K562 (cell line): Measurements from ENCODE around the gene NPC1. TPM values are rescaled to one million over a fixed set of nuclear protein-coding genes. Genes with fewer than 3 reads are reported as not detected.
A peak's percentile ranks its signal among the peaks of the same experiment; 100 is the strongest.

Experiments used
- ATAC-seq: fragments of 200-7000 bp; cut with Tn5 transposase; 3 replicates; pipeline ENCODE4 v1.9.1; 2020; ENCODE audit warnings: moderate library complexity
- BruUV-seq: library from RNA; stranded (reverse); fragments of 400-500 nt; replicated peaks from 2 replicates; lab custom pipeline; 2021; lab: Mats Ljungman, UMichigan
- CTCF ChIA-PET: fragments of 300-600 bp; formaldehyde crosslinking; extraction: SDS; loops from one replicate; lab custom pipeline; 2021; ENCODE audit warnings: low intra/inter-chr PET ratio; lab: Yijun Ruan, JAX
- POLR2A ChIA-PET: fragments of 300-600, 350-650 bp; sonication (Branson Sonifier 250); formaldehyde crosslinking; extraction: SDS; loops from one replicate; lab custom pipeline; 2021; ENCODE audit warnings: antibody characterized with exemption, inconsistent platforms; lab: Yijun Ruan, JAX
- DNase-seq, 4 experiments: peaks; one replicate each; pipeline versions ENCODE4 v3.0.0 to v3.0.0-alpha.2; 2011 to 2018; ENCODE audit warnings: low spot score in 3 of 4, mixed read lengths in 3 of 4; ENCODE audit errors: extremely low read depth in 1 of 4
- FAIRE-seq: peaks from 2 replicates; lab custom pipeline; 2011; peaks lifted over from hg19 to GRCh38; lab: Jason Lieb, UNC
- H2AFZ ChIP-seq: 2 replicates; pipeline ENCODE4 v1.6.0; 2011; ENCODE audit warnings: low read depth, low read length, control low read depth, inconsistent platforms
- H3K27ac ChIP-seq: fragments of 200-600 bp; 3 replicates; pipeline ENCODE4 v1.8.0; 2011; ENCODE audit warnings: low read depth, mild to moderate bottlenecking, control low read depth, inconsistent platforms, low read length, moderate library complexity, mixed read lengths; ENCODE audit errors: extremely low read depth
- H3K27me3 ChIP-seq, 2 experiments: fragments of 300-600 bp in 1 of 2; 2 replicates in 1 of 2; 3 replicates in 1 of 2; pipeline versions ENCODE4 v1.6.0 to v1.8.0; 2011; ENCODE audit warnings: inconsistent platforms in 2 of 2, low read length in 2 of 2, mild to moderate bottlenecking in 1 of 2, mixed read lengths in 1 of 2, moderate library complexity in 1 of 2; ENCODE audit not compliant: control insufficient read depth in 2 of 2, insufficient read depth in 2 of 2
- H3K36me3 ChIP-seq: fragments of 300-600 bp; 3 replicates; pipeline ENCODE4 v1.8.0; 2011; ENCODE audit warnings: mild to moderate bottlenecking, low read length, inconsistent platforms; ENCODE audit not compliant: control insufficient read depth, insufficient read depth
- H3K4me1 ChIP-seq, 2 experiments: fragments of 200-600 bp in 1 of 2; replicated peaks in 1 of 2; 2 replicates in 1 of 2; 3 replicates in 1 of 2; pipeline versions ENCODE4 v1.5.1 to v1.8.0; 2011; ENCODE audit warnings: inconsistent platforms in 2 of 2, low read length in 2 of 2, mild to moderate bottlenecking in 1 of 2, mixed read lengths in 1 of 2, moderate library complexity in 1 of 2; ENCODE audit not compliant: control insufficient read depth in 2 of 2, insufficient read depth in 2 of 2
- H3K4me2 ChIP-seq: 2 replicates; pipeline ENCODE4 v1.6.1; 2011; ENCODE audit warnings: low read length, control low read depth, inconsistent platforms, mixed read lengths; ENCODE audit not compliant: insufficient read depth
- H3K4me3 ChIP-seq: fragments of 200-600 bp; sonication (generic), shearing (Covaris generic); 2 replicates; pipeline ENCODE4 v1.5.1; 2016; ENCODE audit warnings: control low read depth, inconsistent platforms
- H3K79me2 ChIP-seq: fragments of 200-600 bp; 3 replicates; pipeline ENCODE4 v1.8.0; 2011; ENCODE audit warnings: low read length, inconsistent platforms; ENCODE audit not compliant: control insufficient read depth, insufficient read depth
- H3K9ac ChIP-seq, 2 experiments: 2 replicates each; pipeline versions ENCODE4 v1.6.0 to v1.6.1; 2011; ENCODE audit warnings: low read depth in 2 of 2, low read length in 2 of 2, control low read depth in 1 of 2, inconsistent platforms in 1 of 2, mild to moderate bottlenecking in 1 of 2, mixed read lengths in 1 of 2; ENCODE audit not compliant: insufficient read depth in 1 of 2
- H3K9me1 ChIP-seq: one replicate; pipeline ENCODE4 v1.6.0; 2011; ENCODE audit warnings: inconsistent platforms, mild to moderate bottlenecking, low read length, moderate library complexity; ENCODE audit not compliant: control insufficient read depth, insufficient read depth
- H3K9me3 ChIP-seq: replicated peaks from 2 replicates; pipeline ENCODE4 v1.5.1; 2011; ENCODE audit warnings: low read depth, low read length, inconsistent platforms; ENCODE audit not compliant: control insufficient read depth, insufficient read depth
- H4K20me1 ChIP-seq: replicated peaks from 2 replicates; pipeline ENCODE4 v1.6.1; 2011; ENCODE audit warnings: low read length, inconsistent platforms, mixed read lengths; ENCODE audit not compliant: control insufficient read depth, insufficient read depth
- E2F4 ChIP-seq: sonication (generic); formaldehyde crosslinking; IDR thresholded peaks from 2 replicates; pipeline ENCODE4 v1.8.0; 2022; ENCODE audit warnings: mild to moderate bottlenecking, low read depth, missing genetic modification reagents
- FOSL1 ChIP-seq: fragments of 200-800 bp; sonication (Bioruptor generic); conservative IDR thresholded peaks from 2 replicates; pipeline ENCODE4 v1.6.1; 2016; ENCODE audit warnings: missing genetic modification characterization, missing compliant biosample characterization
- FOXP1 ChIP-seq: sonication (generic); formaldehyde crosslinking; IDR thresholded peaks from 2 replicates; pipeline ENCODE4 v1.8.0; 2022; ENCODE audit warnings: mild to moderate bottlenecking, missing genetic modification reagents
- JUNB ChIP-seq: fragments of 450-650 bp; formaldehyde crosslinking; conservative IDR thresholded peaks from 2 replicates; pipeline ENCODE4 v1.4.0; 2020; ENCODE audit warnings: mild to moderate bottlenecking
- MAFF ChIP-seq: IDR thresholded peaks from 2 replicates; pipeline ENCODE4 v1.6.1; 2012; ENCODE audit warnings: low read length, improper control_type of control experiment
- MCM3 ChIP-seq: fragments of 450-650 bp; IDR thresholded peaks from 2 replicates; pipeline ENCODE4 v1.6.1; 2016
- NCOA2 ChIP-seq, 2 experiments: fragments of 450-650 bp; IDR thresholded peaks; 2 replicates each; pipeline ENCODE4 v1.6.1; 2018; ENCODE audit warnings: mild to moderate bottlenecking in 2 of 2, moderate library complexity in 1 of 2; ENCODE audit not compliant: partially characterized antibody in 2 of 2
- STAT5A ChIP-seq: IDR thresholded peaks from 2 replicates; pipeline ENCODE4 v1.6.1; 2012; ENCODE audit warnings: low read length, inconsistent platforms, borderline replicate concordance
- TCF7 ChIP-seq: sonication (generic); IDR thresholded peaks from 2 replicates; pipeline ENCODE4 v1.6.1; 2016; ENCODE audit warnings: antibody characterized with exemption, borderline replicate concordance
- ZNF583 ChIP-seq: fragments of 250-450 bp; sonication (Bioruptor Pico); IDR thresholded peaks from 2 replicates; pipeline ENCODE4 v1.4.0; 2020
- WGBS: fragments of 100-300 bp; shearing (Covaris generic); methylation state at CpG from one replicate; pipeline ENCODE4 v1.1.6; 2016; ENCODE audit warnings: low coverage, mixed read lengths; ENCODE audit not compliant: insufficient coverage; ENCODE audit errors: missing lambda C conversion rate; 5-methylcytosine and 5-hydroxymethylcytosine counted together
- in situ Hi-C: fragments of 300-500 bp; cut with MboI; formaldehyde crosslinking; loops from 4 replicates; pipeline ENCODE4 v1.15.0; 2018; ENCODE audit warnings: inconsistent platforms, mixed read lengths
- intact Hi-C: fragments of 100-400 bp; cut with micrococcal nuclease; formaldehyde crosslinking; loops from 2 replicates; pipeline ENCODE4 v1.14.2; 2022
- polyA plus RNA-seq, 8 experiments: library from polyadenylated mRNA; depleted of rRNA in 4 of 8; stranded (reverse) in 5 of 8; unstranded in 3 of 8; fragments of >200 nt; fragmentation: Nextera tagmentation in 2 of 8; fragmentation: Illumina TruSeq in 1 of 8; extraction: Ambion mirVana in 2 of 8; extraction: Trizol in 1 of 8; gene quantifications; 2 replicates each; pipeline versions ENCODE4 v1.2.1 to v1.2.3, GENCODE V29; 2011 to 2014; ENCODE audit warnings: inconsistent platforms in 1 of 8, missing spikeins in 1 of 8
- total RNA-seq, 7 experiments: library from RNA; depleted of rRNA in 6 of 7; stranded (reverse); fragments of >200 nt in 6 of 7; fragmentation: Illumina TruSeq in 2 of 7; extraction: Trizol in 2 of 7; gene quantifications; 2 replicates each; pipeline versions ENCODE4 v1.2.1 to v1.2.3, GENCODE V29; 2011 to 2021; ENCODE audit warnings: low replicate concordance in 1 of 7
- TF ChIP-seq, protein P1 (sequence below): fragments of 450-650 bp; IDR thresholded peaks from 2 replicates; pipeline ENCODE4 v1.6.1; 2018; ENCODE audit warnings: mild to moderate bottlenecking, low read depth; ENCODE audit not compliant: partially characterized antibody
- TF ChIP-seq, protein P2 (sequence below): sonication (generic); IDR thresholded peaks from 2 replicates; pipeline ENCODE4 v1.6.1; 2016

NPC1 gene
- total and polyA plus RNA-seq, 9 of the 15 experiments (the other 6 are each of a cell fraction or from before 2014, with no cell fraction given) = 17.1 to 45.9 (median 27.6) TPM

- no peak for FAIRE-seq
- no peaks in the 10 kb centered on the region; the same call in 1 of the 2 replicates for H4K20me1 ChIP-seq
- no peak overlapping the region for H3K4me3 ChIP-seq
- H3K79me2 ChIP-seq = peaks cover 44% of the 10 kb centered on the region
- H2AFZ ChIP-seq = no peak overlapping the region
- no peak for DNase-seq
- in situ Hi-C loops = no loop called here
- no peak for ATAC-seq
- ChIA-PET POLR2A (interaction anchor here (0.6 to 1.1 kb wide), 3 partner anchors 11 to 78 kb away, joined by 3 read pairs; no protein-coding TSS in a partner anchor), CTCF (interaction anchor here (0.5 kb wide), 1 partner anchor 81 kb away, joined by 3 read pairs; no protein-coding TSS in a partner anchor)
- no peak overlapping the region for H3K27ac ChIP-seq
- peaks cover 23% of the 10 kb centered on the region; the same call in 2 of the 3 replicates for H3K36me3 ChIP-seq
- no peaks in the 10 kb centered on the region for H3K27me3 ChIP-seq
- no peak overlapping the region for H3K4me2 ChIP-seq
- no peak overlapping the region for H3K9ac ChIP-seq
- H3K4me1 ChIP-seq = peaks cover 6 to 9% of the 10 kb centered on the region in 2 experiments; a peak in 4 of 5 replicates
- no peaks in the 10 kb centered on the region for H3K9me3 ChIP-seq
- intact Hi-C loops = loop anchor here (10.0 kb wide), 1 partner anchor 446 kb away; the partner anchor contains the start of gene CABLES1
- TF ChIP-seq, protein P1, sequence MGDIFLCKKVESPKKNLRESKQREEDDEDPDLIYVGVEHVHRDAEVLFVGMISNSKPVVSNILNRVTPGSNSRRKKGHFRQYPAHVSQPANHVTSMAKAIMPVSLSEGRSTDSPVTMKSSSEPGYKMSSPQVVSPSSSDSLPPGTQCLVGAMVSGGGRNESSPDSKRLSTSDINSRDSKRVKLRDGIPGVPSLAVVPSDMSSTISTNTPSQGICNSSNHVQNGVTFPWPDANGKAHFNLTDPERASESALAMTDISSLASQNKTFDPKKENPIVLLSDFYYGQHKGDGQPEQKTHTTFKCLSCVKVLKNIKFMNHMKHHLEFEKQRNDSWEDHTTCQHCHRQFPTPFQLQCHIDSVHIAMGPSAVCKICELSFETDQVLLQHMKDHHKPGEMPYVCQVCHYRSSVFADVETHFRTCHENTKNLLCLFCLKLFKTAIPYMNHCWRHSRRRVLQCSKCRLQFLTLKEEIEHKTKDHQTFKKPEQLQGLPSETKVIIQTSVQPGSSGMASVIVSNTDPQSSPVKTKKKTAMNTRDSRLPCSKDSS = no peak
- no peak for TF ChIP-seq MCM3
- TF ChIP-seq FOSL1 = 0 out of 2 replicates have a peak, but pooled peaks have one; percentile 20
- no peak for TF ChIP-seq STAT5A
- TF ChIP-seq E2F4 = no peak
- TF ChIP-seq, protein P2, sequence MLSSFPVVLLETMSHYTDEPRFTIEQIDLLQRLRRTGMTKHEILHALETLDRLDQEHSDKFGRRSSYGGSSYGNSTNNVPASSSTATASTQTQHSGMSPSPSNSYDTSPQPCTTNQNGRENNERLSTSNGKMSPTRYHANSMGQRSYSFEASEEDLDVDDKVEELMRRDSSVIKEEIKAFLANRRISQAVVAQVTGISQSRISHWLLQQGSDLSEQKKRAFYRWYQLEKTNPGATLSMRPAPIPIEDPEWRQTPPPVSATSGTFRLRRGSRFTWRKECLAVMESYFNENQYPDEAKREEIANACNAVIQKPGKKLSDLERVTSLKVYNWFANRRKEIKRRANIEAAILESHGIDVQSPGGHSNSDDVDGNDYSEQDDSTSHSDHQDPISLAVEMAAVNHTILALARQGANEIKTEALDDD = peak; percentile 73
- TF ChIP-seq ZNF583 (CRISPR knock-in tag) = no peak
- no peak for TF ChIP-seq TCF7
- TF ChIP-seq NCOA2 (IDR thresholded peaks at IDR 0.05; ENCODE audit: partially characterized antibody in 2 of 2) = no peak
- no peak for TF ChIP-seq MAFF
- TF ChIP-seq FOXP1 (CRISPR knock-in tag) = no peak
- no peak for TF ChIP-seq JUNB (CRISPR knock-in tag)
- TF ChIP-seq, all 486 proteins: peak for 2
- no peaks in the 10 kb centered on the region for H3K9me1 ChIP-seq
- 79% methylated on average over 6 of the region's 6 CpGs for whole genome bisulfite sequencing
- no TSS peak for BruUV-seq
Observed at GRCh38 chr18:23580677-23581367, 5.5 kb downstream of the NPC1 start.
